HG03064 (cell line): Measurements from ENCODE around the gene CFAP221.
A peak's percentile ranks its signal among the peaks of the same experiment; 100 is the strongest.

Source experiments
- ATAC-seq: cut with Tn5 transposase; IDR thresholded peaks from one replicate; pipeline ENCODE4 v1.9.1; 2021; ENCODE audit warnings: low read depth; ENCODE audit not compliant: unreplicated experiment

CFAP221 gene

GRCh38 chr2:119638685-119639554 is 94.7 kb downstream of the CFAP221 start:
- no peak for ATAC-seq

- peak; percentile 97 for ATAC-seq
Observed at GRCh38 chr2:119641562-119642258, 97.5 kb downstream of the CFAP221 start.

GRCh38 chr2:119644186-119644585 is 99.9 kb downstream of the CFAP221 start:
- no peak for ATAC-seq

- no peak for ATAC-seq
Observed at GRCh38 chr2:119645173-119645855, 101.1 kb downstream of the CFAP221 start.

- no peak for ATAC-seq
Observed at GRCh38 chr2:119646149-119646548, 101.9 kb downstream of the CFAP221 start.

- peak; percentile 92 for ATAC-seq
Observed at GRCh38 chr2:119647440-119648169, 103.4 kb downstream of the CFAP221 start.

GRCh38 chr2:119649364-119649917 is 105.2 kb downstream of the CFAP221 start:
- ATAC-seq = no peak

- no peak for ATAC-seq
Observed at GRCh38 chr2:119650206-119650605, 106.0 kb downstream of the CFAP221 start.

- no peak for ATAC-seq
Observed at GRCh38 chr2:119650846-119651370, 106.7 kb downstream of the CFAP221 start.

GRCh38 chr2:119657466-119658145 is 113.4 kb downstream of the CFAP221 start:
- ATAC-seq = no peak

GRCh38 chr2:119659601-119660342 is 115.5 kb downstream of the CFAP221 start:
- ATAC-seq = no peak

GRCh38 chr2:119660343-119660658 is 116.1 kb downstream of the CFAP221 start:
- ATAC-seq = no peak

- no peak for ATAC-seq
Observed at GRCh38 chr2:119662297-119662696, 118.0 kb downstream of the CFAP221 start.

- no peak for ATAC-seq
Observed at GRCh38 chr2:119668546-119668945, 124.3 kb downstream of the CFAP221 start.

- ATAC-seq = no peak
Observed at GRCh38 chr2:119671016-119671415, 126.8 kb downstream of the CFAP221 start.

GRCh38 chr2:119671752-119672151 is 127.5 kb downstream of the CFAP221 start:
- ATAC-seq = no peak

- ATAC-seq = no peak
Observed at GRCh38 chr2:119672161-119672862, 128.1 kb downstream of the CFAP221 start.

GRCh38 chr2:119673796-119674195 is 129.5 kb downstream of the CFAP221 start:
- ATAC-seq = no peak
